HuH-7.5 (cell line): ENCODE data around the gene FAM204A.

Source experiments
- DNase-seq: peaks from one replicate; pipeline ENCODE4 v3.0.0; 2011; ENCODE audit warnings: low spot score

Gene FAM204A

GRCh38 chr10:118330295-118331076, 11.6 kb downstream of the FAM204A start:
- no peak for DNase-seq

GRCh38 chr10:118324140-118324539, 18.0 kb downstream of the FAM204A start:
- DNase-seq: no peak

- DNase-seq: no peak
Observed at GRCh38 chr10:118321724-118322575, 20.2 kb downstream of the FAM204A start.

- no peak for DNase-seq
Observed at GRCh38 chr10:118315629-118316028, 26.5 kb downstream of the FAM204A start.

GRCh38 chr10:118314882-118315281, 27.2 kb downstream of the FAM204A start:
- DNase-seq: no peak

GRCh38 chr10:118311505-118311904, 30.6 kb downstream of the FAM204A start:
- no peak for DNase-seq

- DNase-seq: no peak
Observed at GRCh38 chr10:118310822-118311221, 31.3 kb downstream of the FAM204A start.

- no peak for DNase-seq
Observed at GRCh38 chr10:118309911-118310310, 32.2 kb downstream of the FAM204A start.

GRCh38 chr10:118308664-118309063, 33.5 kb downstream of the FAM204A start:
- DNase-seq: no peak

- DNase-seq: no peak
Observed at GRCh38 chr10:118307859-118308258, 34.3 kb downstream of the FAM204A start.

GRCh38 chr10:118307220-118307619, 34.9 kb downstream of the FAM204A start:
- no peak for DNase-seq

- no peak for DNase-seq
Observed at GRCh38 chr10:118305730-118306129, 36.4 kb downstream of the FAM204A start.

GRCh38 chr10:118304521-118304920, 37.6 kb downstream of the FAM204A start:
- DNase-seq: no peak

- no peak for DNase-seq
Observed at GRCh38 chr10:118301211-118301610, 40.9 kb downstream of the FAM204A start.

GRCh38 chr10:118300320-118300719, 41.8 kb downstream of the FAM204A start:
- DNase-seq: no peak

- DNase-seq: no peak
Observed at GRCh38 chr10:118298787-118299186, 43.3 kb downstream of the FAM204A start.

- DNase-seq: no peak
Observed at GRCh38 chr10:118291122-118291521, 51.0 kb downstream of the FAM204A start.

GRCh38 chr10:118290471-118290995, 51.6 kb downstream of the FAM204A start:
- no peak for DNase-seq

- DNase-seq: no peak
Observed at GRCh38 chr10:118287076-118287806, 54.9 kb downstream of the FAM204A start.

- DNase-seq: no peak
Observed at GRCh38 chr10:118286051-118286838, 55.9 kb downstream of the FAM204A start.

- no peak for DNase-seq
Observed at GRCh38 chr10:118282670-118283069, 59.5 kb downstream of the FAM204A start.
